HEK293 (cell line): Measurements from ENCODE around the gene EDEM1.

Experiments used
- CTCF ChIA-PET: fragments of 350-600 bp; formaldehyde crosslinking; extraction: SDS; loops from one replicate; lab custom pipeline; 2021; ENCODE audit warnings: antibody characterized with exemption; lab: Yijun Ruan, JAX
- POLR2A ChIA-PET: fragments of 300-600 bp; formaldehyde crosslinking; extraction: SDS; loops from one replicate; lab custom pipeline; 2020; ENCODE audit warnings: antibody characterized with exemption, inconsistent platforms; lab: Yijun Ruan, JAX
- H3K27ac ChIP-seq: fragments of 200-500 bp; sonication (Bioruptor generic); 2 replicates; pipeline ENCODE4 v1.5.1; 2014; ENCODE audit warnings: low read depth, low read length, control low read depth, inconsistent platforms; ENCODE audit errors: extremely low read depth
- H3K36me3 ChIP-seq, 2 experiments: fragments of 200-500 bp in 1 of 2; sonication (Bioruptor generic) in 1 of 2; 1 replicate in 1 of 2; 2 replicates in 1 of 2; pipeline ENCODE4 v1.5.1; 2014 to 2017; ENCODE audit warnings: inconsistent platforms in 2 of 2, low read length in 2 of 2; ENCODE audit not compliant: control insufficient read depth in 2 of 2, insufficient read depth in 1 of 2
- H3K4me1 ChIP-seq: fragments of 200-500 bp; sonication (Bioruptor generic); 2 replicates; pipeline ENCODE4 v1.5.1; 2014; ENCODE audit warnings: mild to moderate bottlenecking, low read length, inconsistent platforms; ENCODE audit not compliant: control insufficient read depth, insufficient read depth
- H3K4me3 ChIP-seq: 2 replicates; pipeline ENCODE4 v1.5.1; 2011; ENCODE audit warnings: low read depth, mild to moderate bottlenecking, control low read depth, low read length, moderate library complexity
- H3K9me3 ChIP-seq: fragments of 200-500 bp; sonication (Bioruptor generic); 2 replicates; pipeline ENCODE4 v1.5.1; 2014; ENCODE audit warnings: low read depth, low read length, inconsistent platforms; ENCODE audit not compliant: control insufficient read depth, insufficient read depth
- BCL11A ChIP-seq: fragments of 450-650 bp; formaldehyde crosslinking; IDR thresholded peaks from 2 replicates; pipeline ENCODE4 v1.5.1; 2016; ENCODE audit warnings: low read depth, missing biosample characterization, missing genetic modification characterization
- KLF10 ChIP-seq: fragments of 450-650 bp; IDR thresholded peaks from 2 replicates; pipeline ENCODE4 v1.5.1; 2018; ENCODE audit warnings: missing biosample characterization, mild to moderate bottlenecking, missing genetic modification characterization
- KLF16 ChIP-seq: fragments of 450-650 bp; formaldehyde crosslinking; IDR thresholded peaks from 2 replicates; pipeline ENCODE4 v1.5.1; 2017; ENCODE audit warnings: missing biosample characterization, missing genetic modification characterization
- REPIN1 ChIP-seq: fragments of 450-650 bp; formaldehyde crosslinking; IDR thresholded peaks from 2 replicates; pipeline ENCODE4 v1.5.1; 2017; ENCODE audit warnings: missing biosample characterization, missing genetic modification characterization, low read depth
- SCRT1 ChIP-seq: fragments of 450-650 bp; formaldehyde crosslinking; IDR thresholded peaks from 2 replicates; pipeline ENCODE4 v1.5.1; 2016; ENCODE audit warnings: missing biosample characterization, missing genetic modification characterization, borderline replicate concordance
- SP7 ChIP-seq: fragments of 450-650 bp; formaldehyde crosslinking; IDR thresholded peaks from 2 replicates; pipeline ENCODE4 v1.5.1; 2016; ENCODE audit warnings: missing biosample characterization, missing genetic modification characterization
- ZNF19 ChIP-seq: fragments of 450-650 bp; formaldehyde crosslinking; IDR thresholded peaks from 2 replicates; pipeline ENCODE4; 2016; ENCODE audit warnings: missing biosample characterization, missing genetic modification characterization, low read depth
- ZNF311 ChIP-seq: fragments of 450-650 bp; formaldehyde crosslinking; IDR thresholded peaks from 2 replicates; pipeline ENCODE4 v1.5.1; 2017; ENCODE audit warnings: missing biosample characterization, missing genetic modification characterization, borderline replicate concordance
- ZNF433 ChIP-seq: fragments of 450-650 bp; formaldehyde crosslinking; IDR thresholded peaks from 2 replicates; pipeline ENCODE4 v1.5.1; 2016; ENCODE audit warnings: missing biosample characterization, missing genetic modification characterization, low read depth
- ZNF549 ChIP-seq: fragments of 450-650 bp; IDR thresholded peaks from 2 replicates; pipeline ENCODE4 v1.5.1; 2018; ENCODE audit warnings: missing biosample characterization, missing genetic modification characterization, mild to moderate bottlenecking, inconsistent platforms, moderate library complexity
- ZNF777 ChIP-seq: fragments of 450-650 bp; formaldehyde crosslinking; IDR thresholded peaks from 2 replicates; pipeline ENCODE4 v1.5.1; 2017; ENCODE audit warnings: missing biosample characterization, missing genetic modification characterization, borderline replicate concordance
- ZNF792 ChIP-seq: fragments of 450-650 bp; formaldehyde crosslinking; IDR thresholded peaks from 2 replicates; pipeline ENCODE4 v1.5.1; 2016; ENCODE audit warnings: missing biosample characterization, missing genetic modification characterization
- ZSCAN16 ChIP-seq: fragments of 450-650 bp; formaldehyde crosslinking; IDR thresholded peaks from 2 replicates; pipeline ENCODE4 v1.5.1; 2016; ENCODE audit warnings: missing biosample characterization, missing genetic modification characterization
- TF ChIP-seq, protein P1 (sequence below): fragments of 450-650 bp; formaldehyde crosslinking; IDR thresholded peaks from 2 replicates; pipeline ENCODE4 v1.5.1; 2016; ENCODE audit warnings: missing biosample characterization, missing genetic modification characterization, low read depth
- TF ChIP-seq, protein P2 (sequence below): fragments of 450-650 bp; formaldehyde crosslinking; optimal IDR thresholded peaks from 2 replicates; pipeline ENCODE3; 2016; ENCODE audit warnings: missing biosample characterization, mild to moderate bottlenecking, missing genetic modification characterization
- TF ChIP-seq, protein P3 (sequence below): fragments of 450-650 bp; formaldehyde crosslinking; IDR thresholded peaks from 2 replicates; pipeline ENCODE4 v1.5.1; 2016; ENCODE audit warnings: missing biosample characterization, missing genetic modification characterization
- TF ChIP-seq, protein P4 (sequence below): fragments of 450-650 bp; formaldehyde crosslinking; conservative IDR thresholded peaks from 2 replicates; pipeline ENCODE4 v1.5.1; 2016; ENCODE audit warnings: low read depth, missing biosample characterization, missing genetic modification characterization
- TF ChIP-seq, protein P5 (sequence below): fragments of 450-650 bp; formaldehyde crosslinking; IDR thresholded peaks from 2 replicates; pipeline ENCODE4 v1.5.1; 2016; ENCODE audit warnings: missing biosample characterization, missing genetic modification characterization
- TF ChIP-seq, protein P6 (sequence below): fragments of 450-650 bp; formaldehyde crosslinking; IDR thresholded peaks from 2 replicates; pipeline ENCODE4 v1.5.1; 2016; ENCODE audit warnings: missing biosample characterization, missing genetic modification characterization

EDEM1 gene

DNA sequence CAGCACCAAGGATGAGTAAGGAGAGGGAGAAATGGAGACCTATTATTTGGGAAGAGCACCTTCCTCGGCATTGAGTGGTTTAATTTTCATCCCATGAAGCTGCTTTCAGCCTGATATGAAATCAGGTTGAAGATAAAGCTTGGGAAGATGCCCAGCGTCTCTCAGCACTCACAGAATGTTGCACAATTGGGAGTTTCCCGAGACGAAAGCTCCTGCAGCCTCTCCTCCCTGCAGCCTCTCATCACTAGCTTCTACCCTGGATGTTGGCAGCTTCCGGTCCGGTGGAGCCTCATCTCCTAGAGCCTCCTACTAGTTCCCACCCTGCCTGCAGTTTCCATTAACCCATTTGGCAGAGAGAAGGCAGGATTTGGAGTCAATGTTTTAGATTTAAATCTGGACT, 40.3 kb downstream of the EDEM1 start:
- ChIA-PET CTCF (interaction anchor here (0.6 to 1.5 kb wide), 8 partner anchors 63 to 609 kb away, joined by 3 to 6 read pairs (median 4); no protein-coding TSS in a partner anchor), POLR2A (no interaction called here)
- H3K36me3 ChIP-seq, result no peaks in the 10 kb centered on the region
- no peaks in the 10 kb centered on the region for H3K4me1 ChIP-seq
- no peaks in the 10 kb centered on the region for H3K9me3 ChIP-seq
- no peak overlapping the region for H3K4me3 ChIP-seq
- H3K27ac ChIP-seq, result no peak overlapping the region
- no peak for TF ChIP-seq ZNF19 (tag by site-specific recombination)
- TF ChIP-seq ZSCAN16 (tag by site-specific recombination), result no peak
- TF ChIP-seq, protein P1, sequence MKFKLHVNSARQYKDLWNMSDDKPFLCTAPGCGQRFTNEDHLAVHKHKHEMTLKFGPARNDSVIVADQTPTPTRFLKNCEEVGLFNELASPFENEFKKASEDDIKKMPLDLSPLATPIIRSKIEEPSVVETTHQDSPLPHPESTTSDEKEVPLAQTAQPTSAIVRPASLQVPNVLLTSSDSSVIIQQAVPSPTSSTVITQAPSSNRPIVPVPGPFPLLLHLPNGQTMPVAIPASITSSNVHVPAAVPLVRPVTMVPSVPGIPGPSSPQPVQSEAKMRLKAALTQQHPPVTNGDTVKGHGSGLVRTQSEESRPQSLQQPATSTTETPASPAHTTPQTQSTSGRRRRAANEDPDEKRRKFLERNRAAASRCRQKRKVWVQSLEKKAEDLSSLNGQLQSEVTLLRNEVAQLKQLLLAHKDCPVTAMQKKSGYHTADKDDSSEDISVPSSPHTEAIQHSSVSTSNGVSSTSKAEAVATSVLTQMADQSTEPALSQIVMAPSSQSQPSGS, result no peak
- TF ChIP-seq SP7 (tag by site-specific recombination), result no peak
- no peak for TF ChIP-seq KLF10 (tag by site-specific recombination)
- TF ChIP-seq ZNF549 (tag by site-specific recombination), result no peak
- TF ChIP-seq ZNF433 (tag by site-specific recombination), result no peak
- no peak for TF ChIP-seq ZNF311
- TF ChIP-seq BCL11A (tag by site-specific recombination), result no peak
- TF ChIP-seq ZNF777 (tag by site-specific recombination), result no peak
- no peak for TF ChIP-seq ZNF792
- TF ChIP-seq, protein P2, sequence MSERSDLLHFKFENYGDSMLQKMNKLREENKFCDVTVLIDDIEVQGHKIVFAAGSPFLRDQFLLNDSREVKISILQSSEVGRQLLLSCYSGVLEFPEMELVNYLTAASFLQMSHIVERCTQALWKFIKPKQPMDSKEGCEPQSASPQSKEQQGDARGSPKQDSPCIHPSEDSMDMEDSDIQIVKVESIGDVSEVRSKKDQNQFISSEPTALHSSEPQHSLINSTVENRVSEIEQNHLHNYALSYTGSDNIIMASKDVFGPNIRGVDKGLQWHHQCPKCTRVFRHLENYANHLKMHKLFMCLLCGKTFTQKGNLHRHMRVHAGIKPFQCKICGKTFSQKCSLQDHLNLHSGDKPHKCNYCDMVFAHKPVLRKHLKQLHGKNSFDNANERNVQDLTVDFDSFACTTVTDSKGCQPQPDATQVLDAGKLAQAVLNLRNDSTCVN (tag by site-specific recombination), result no peak
- no peak for TF ChIP-seq SCRT1 (tag by site-specific recombination)
- TF ChIP-seq, protein P3, sequence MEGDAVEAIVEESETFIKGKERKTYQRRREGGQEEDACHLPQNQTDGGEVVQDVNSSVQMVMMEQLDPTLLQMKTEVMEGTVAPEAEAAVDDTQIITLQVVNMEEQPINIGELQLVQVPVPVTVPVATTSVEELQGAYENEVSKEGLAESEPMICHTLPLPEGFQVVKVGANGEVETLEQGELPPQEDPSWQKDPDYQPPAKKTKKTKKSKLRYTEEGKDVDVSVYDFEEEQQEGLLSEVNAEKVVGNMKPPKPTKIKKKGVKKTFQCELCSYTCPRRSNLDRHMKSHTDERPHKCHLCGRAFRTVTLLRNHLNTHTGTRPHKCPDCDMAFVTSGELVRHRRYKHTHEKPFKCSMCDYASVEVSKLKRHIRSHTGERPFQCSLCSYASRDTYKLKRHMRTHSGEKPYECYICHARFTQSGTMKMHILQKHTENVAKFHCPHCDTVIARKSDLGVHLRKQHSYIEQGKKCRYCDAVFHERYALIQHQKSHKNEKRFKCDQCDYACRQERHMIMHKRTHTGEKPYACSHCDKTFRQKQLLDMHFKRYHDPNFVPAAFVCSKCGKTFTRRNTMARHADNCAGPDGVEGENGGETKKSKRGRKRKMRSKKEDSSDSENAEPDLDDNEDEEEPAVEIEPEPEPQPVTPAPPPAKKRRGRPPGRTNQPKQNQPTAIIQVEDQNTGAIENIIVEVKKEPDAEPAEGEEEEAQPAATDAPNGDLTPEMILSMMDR (tag by site-specific recombination), result no peak
- TF ChIP-seq, protein P4, sequence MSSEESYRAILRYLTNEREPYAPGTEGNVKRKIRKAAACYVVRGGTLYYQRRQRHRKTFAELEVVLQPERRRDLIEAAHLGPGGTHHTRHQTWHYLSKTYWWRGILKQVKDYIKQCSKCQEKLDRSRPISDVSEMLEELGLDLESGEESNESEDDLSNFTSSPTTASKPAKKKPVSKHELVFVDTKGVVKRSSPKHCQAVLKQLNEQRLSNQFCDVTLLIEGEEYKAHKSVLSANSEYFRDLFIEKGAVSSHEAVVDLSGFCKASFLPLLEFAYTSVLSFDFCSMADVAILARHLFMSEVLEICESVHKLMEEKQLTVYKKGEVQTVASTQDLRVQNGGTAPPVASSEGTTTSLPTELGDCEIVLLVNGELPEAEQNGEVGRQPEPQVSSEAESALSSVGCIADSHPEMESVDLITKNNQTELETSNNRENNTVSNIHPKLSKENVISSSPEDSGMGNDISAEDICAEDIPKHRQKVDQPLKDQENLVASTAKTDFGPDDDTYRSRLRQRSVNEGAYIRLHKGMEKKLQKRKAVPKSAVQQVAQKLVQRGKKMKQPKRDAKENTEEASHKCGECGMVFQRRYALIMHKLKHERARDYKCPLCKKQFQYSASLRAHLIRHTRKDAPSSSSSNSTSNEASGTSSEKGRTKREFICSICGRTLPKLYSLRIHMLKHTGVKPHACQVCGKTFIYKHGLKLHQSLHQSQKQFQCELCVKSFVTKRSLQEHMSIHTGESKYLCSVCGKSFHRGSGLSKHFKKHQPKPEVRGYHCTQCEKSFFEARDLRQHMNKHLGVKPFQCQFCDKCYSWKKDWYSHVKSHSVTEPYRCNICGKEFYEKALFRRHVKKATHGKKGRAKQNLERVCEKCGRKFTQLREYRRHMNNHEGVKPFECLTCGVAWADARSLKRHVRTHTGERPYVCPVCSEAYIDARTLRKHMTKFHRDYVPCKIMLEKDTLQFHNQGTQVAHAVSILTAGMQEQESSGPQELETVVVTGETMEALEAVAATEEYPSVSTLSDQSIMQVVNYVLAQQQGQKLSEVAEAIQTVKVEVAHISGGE, result no peak

DNA sequence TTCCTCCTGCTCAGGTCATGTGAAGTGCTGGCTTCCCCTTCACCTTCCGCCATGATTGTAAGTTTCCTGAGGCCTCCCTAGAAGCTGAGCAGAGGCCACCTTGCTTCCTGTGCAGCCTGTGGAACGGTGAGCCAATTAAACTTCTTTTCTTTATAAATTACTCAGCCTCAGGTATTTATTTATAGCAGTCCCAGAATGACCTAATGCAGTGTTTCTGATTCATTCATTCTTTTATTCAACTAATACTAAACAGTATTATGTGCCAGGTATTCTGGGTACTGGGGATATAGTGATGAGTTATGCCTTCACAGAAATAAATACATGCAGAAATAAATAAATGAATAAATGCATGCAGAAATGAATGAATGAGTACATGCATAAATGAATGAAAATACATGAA, 41.9 kb downstream of the EDEM1 start:
- H3K9me3 ChIP-seq, result no peaks in the 10 kb centered on the region
- H3K4me1 ChIP-seq, result no peaks in the 10 kb centered on the region
- H3K4me3 ChIP-seq, result no peak overlapping the region
- H3K36me3 ChIP-seq, result no peaks in the 10 kb centered on the region
- CTCF ChIA-PET, result no interaction called here
- POLR2A ChIA-PET, result no interaction called here
- H3K27ac ChIP-seq, result no peak overlapping the region
- TF ChIP-seq KLF16 (tag by site-specific recombination), result no peak
- TF ChIP-seq REPIN1, result no peak
- TF ChIP-seq, protein P5, sequence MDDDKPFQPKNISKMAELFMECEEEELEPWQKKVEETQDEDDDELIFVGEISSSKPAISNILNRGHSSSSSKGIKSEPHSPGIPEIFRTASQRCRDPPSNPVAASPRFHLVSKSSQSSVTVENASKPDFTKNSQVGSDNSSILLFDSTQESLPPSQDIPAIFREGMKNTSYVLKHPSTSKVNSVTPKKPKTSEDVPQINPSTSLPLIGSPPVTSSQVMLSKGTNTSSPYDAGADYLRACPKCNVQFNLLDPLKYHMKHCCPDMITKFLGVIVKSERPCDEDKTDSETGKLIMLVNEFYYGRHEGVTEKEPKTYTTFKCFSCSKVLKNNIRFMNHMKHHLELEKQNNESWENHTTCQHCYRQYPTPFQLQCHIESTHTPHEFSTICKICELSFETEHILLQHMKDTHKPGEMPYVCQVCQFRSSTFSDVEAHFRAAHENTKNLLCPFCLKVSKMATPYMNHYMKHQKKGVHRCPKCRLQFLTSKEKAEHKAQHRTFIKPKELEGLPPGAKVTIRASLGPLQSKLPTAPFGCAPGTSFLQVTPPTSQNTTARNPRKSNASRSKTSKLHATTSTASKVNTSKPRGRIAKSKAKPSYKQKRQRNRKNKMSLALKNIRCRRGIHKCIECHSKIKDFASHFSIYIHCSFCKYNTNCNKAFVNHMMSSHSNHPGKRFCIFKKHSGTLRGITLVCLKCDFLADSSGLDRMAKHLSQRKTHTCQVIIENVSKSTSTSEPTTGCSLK (tag by site-specific recombination), result no peak
- TF ChIP-seq, protein P6, sequence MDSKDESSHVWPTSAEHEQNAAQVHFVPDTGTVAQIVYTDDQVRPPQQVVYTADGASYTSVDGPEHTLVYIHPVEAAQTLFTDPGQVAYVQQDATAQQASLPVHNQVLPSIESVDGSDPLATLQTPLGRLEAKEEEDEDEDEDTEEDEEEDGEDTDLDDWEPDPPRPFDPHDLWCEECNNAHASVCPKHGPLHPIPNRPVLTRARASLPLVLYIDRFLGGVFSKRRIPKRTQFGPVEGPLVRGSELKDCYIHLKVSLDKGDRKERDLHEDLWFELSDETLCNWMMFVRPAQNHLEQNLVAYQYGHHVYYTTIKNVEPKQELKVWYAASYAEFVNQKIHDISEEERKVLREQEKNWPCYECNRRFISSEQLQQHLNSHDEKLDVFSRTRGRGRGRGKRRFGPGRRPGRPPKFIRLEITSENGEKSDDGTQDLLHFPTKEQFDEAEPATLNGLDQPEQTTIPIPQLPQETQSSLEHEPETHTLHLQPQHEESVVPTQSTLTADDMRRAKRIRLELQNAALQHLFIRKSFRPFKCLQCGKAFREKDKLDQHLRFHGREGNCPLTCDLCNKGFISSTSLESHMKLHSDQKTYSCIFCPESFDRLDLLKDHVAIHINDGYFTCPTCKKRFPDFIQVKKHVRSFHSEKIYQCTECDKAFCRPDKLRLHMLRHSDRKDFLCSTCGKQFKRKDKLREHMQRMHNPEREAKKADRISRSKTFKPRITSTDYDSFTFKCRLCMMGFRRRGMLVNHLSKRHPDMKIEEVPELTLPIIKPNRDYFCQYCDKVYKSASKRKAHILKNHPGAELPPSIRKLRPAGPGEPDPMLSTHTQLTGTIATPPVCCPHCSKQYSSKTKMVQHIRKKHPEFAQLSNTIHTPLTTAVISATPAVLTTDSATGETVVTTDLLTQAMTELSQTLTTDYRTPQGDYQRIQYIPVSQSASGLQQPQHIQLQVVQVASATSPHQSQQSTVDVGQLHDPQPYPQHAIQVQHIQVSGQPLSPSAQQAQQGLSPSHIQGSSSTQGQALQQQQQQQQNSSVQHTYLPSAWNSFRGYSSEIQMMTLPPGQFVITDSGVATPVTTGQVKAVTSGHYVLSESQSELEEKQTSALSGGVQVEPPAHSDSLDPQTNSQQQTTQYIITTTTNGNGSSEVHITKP (tag by site-specific recombination), result no peak
- TF ChIP-seq, protein P3 (tag by site-specific recombination), result no peak
